ENCODE results near the gene BFSP1.

The BFSP1 gene

DNA sequence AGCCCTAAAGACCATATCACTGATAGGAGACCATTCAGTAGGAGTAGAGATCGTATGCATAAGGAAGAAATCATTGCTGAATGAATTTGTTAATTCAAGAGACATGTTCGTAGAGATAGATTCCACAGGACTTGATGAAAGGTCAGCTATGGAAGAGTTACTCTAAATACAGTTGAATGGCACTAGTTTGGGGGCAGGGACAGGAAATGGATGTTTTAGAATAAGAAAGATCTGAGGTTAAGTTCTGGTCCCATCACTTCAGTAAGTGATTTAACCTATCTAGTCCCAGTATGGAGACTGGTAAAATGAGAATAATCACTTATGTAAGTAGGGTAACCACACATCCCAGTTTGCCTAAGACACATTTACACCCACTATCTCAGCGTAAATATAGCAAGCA is 2.9 kb upstream of the BFSP1 start:
- Mint-ChIP-seq H3K27me3 (ENCODE audit: low read depth) (peaks cover 9% of the 10 kb centered on the region), H3K9me3 (no peaks in the 10 kb centered on the region), H3K4me1 (peaks cover 30% of the 10 kb centered on the region), H3K27ac (peak overlapping the region in 2 of 3 experiments; percentile 20 to 44), H3K4me3 (no peak overlapping the region), H3K36me3 (ENCODE audit: low read depth) (no peaks in the 10 kb centered on the region)
- TF ChIP-seq CTCF (IDR thresholded peaks at IDR 0.05; ENCODE audit: unreplicated experiment in 3 of 3) = no peak

DNA sequence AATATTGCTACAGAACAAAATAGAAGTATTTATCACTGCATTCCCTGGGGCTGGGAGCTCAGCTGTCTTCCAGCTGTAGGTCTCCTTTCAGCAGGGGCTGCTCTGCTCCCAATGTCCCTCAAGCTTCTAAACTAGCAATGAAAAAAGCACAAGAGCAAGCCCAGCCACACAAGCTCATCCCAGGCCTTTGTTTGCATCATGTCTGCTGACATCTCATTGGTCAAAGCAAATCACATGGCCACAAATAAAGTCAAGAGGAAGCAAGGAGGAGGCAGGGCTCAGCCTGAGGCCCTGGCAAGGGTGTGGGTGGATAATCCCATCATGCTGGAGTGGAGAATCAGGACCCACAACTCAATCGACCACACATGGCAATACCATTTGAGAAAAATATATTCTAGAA is 2.2 kb upstream of the BFSP1 start:
- Mint-ChIP-seq H3K9me3 (no peaks in the 10 kb centered on the region), H3K36me3 (ENCODE audit: low read depth) (no peaks in the 10 kb centered on the region), H3K4me1 (peaks cover 30% of the 10 kb centered on the region), H3K27me3 (ENCODE audit: low read depth) (peaks cover 9% of the 10 kb centered on the region), H3K27ac (peak overlapping the region in 2 of 3 experiments; percentile 44 to 54), H3K4me3 (peak overlapping the region in 1 of 3 experiments; percentile 34)
- no peak for TF ChIP-seq CTCF (IDR thresholded peaks at IDR 0.05; ENCODE audit: unreplicated experiment in 3 of 3)

DNA sequence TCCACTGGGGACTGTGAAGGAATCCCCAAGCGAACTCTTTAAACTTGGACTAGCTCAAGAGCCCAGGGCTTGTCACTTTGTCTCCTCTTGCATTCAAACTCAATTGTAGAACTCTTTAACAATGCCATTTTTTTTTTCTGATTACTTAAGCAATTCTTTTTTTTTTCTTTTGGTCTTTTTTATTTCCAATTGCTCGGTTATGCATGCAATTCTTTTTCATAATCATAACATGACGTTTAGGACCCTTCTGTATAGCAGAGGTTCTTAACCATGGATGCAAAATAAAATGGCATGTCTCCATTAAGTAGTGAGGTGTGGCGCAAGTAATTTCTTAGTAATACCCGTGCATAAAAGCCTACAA is 466 bp upstream of the BFSP1 start:
- Mint-ChIP-seq H3K27me3 (ENCODE audit: low read depth) (peaks cover 9% of the 10 kb centered on the region), H3K36me3 (ENCODE audit: low read depth) (no peaks in the 10 kb centered on the region), H3K9me3 (no peaks in the 10 kb centered on the region), H3K4me3 (peak overlapping the region; percentile 87 to 97 (median 94)), H3K27ac (peak overlapping the region; percentile 97 to 98 (median 97)), H3K4me1 (peaks cover 25% of the 10 kb centered on the region)
- TF ChIP-seq CTCF (IDR thresholded peaks at IDR 0.05; ENCODE audit: unreplicated experiment in 3 of 3) = no peak

GRCh38 chr20:17530153-17530552 is 1.0 kb downstream of the BFSP1 start:
- peak overlapping the region; percentile 55 to 95 (median 91) for H3K27ac Mint-ChIP-seq
- H3K36me3 Mint-ChIP-seq (ENCODE audit: low read depth) = no peaks in the 10 kb centered on the region
- H3K4me1 Mint-ChIP-seq = peaks cover 24% of the 10 kb centered on the region
- H3K27me3 Mint-ChIP-seq (ENCODE audit: low read depth) = peaks cover 13% of the 10 kb centered on the region
- no peaks in the 10 kb centered on the region for H3K9me3 Mint-ChIP-seq
- no peak for TF ChIP-seq CTCF (IDR thresholded peaks at IDR 0.05; ENCODE audit: unreplicated experiment in 3 of 3)
- H3K4me3 Mint-ChIP-seq = peak overlapping the region; percentile 75 to 90 (median 90)

DNA sequence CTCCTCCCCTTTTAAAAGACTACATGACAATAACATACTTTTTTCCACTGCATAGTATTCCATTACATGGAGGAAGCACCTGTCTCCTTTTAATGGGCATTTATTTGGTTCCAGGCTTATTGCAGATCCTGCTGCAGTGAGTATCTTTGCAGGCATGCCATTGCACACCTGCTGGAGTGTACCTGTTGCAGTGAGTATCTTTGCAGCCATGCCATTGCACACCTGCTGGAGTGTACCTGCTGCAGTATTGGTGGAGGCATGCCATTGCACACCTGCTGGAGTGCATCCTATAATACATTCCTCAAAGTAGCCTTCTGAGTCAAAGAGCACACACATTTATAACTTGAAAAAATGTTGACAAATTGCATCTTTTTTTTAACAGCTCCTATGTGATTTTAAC is 1.6 kb downstream of the BFSP1 start:
- Mint-ChIP-seq H3K27me3 (ENCODE audit: low read depth) (peaks cover 13% of the 10 kb centered on the region), H3K9me3 (no peaks in the 10 kb centered on the region), H3K4me1 (peaks cover 24% of the 10 kb centered on the region), H3K36me3 (ENCODE audit: low read depth) (no peaks in the 10 kb centered on the region), H3K4me3 (peak overlapping the region; percentile 16 to 90 (median 21)), H3K27ac (no peak overlapping the region)
- no peak for TF ChIP-seq CTCF (IDR thresholded peaks at IDR 0.05; ENCODE audit: unreplicated experiment in 3 of 3)

DNA sequence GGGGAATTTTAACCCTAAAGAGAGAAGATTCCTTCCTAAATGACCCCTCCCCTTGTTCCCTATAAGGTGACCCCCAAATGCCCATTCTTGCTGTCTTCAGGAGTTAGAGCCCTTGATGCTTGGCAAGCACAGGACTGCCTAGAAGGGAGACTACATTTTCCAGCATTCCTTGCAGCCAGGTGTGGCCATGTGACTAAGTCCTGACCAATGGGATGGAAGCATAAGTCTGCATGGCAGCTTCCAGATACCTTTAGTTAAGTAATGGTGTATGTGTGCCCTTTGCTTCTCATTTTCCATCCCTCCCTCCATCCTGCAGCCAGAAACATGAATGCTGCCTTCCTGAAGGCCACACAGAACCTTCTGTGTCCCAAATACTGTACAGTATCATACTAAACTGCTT is 5.5 kb downstream of the BFSP1 start:
- Mint-ChIP-seq H3K27me3 (ENCODE audit: low read depth) (peaks cover 13% of the 10 kb centered on the region), H3K27ac (no peak overlapping the region), H3K36me3 (ENCODE audit: low read depth) (no peaks in the 10 kb centered on the region), H3K4me1 (peaks cover 7% of the 10 kb centered on the region), H3K4me3 (no peak overlapping the region), H3K9me3 (no peaks in the 10 kb centered on the region)
- TF ChIP-seq CTCF (IDR thresholded peaks at IDR 0.05; ENCODE audit: unreplicated experiment in 3 of 3) = no peak

Data from nephron (organoid).